K562 (cell line): ENCODE data around the gene ORAI3.

Source experiments
- CBX2 ChIP-seq: fragments of 200-600 bp; sonication (generic); IDR thresholded peaks from one replicate; pipeline ENCODE4 v1.6.1; 2012; ENCODE audit warnings: mild to moderate bottlenecking, low read length, inconsistent platforms; ENCODE audit not compliant: insufficient read depth, poor library complexity, severe bottlenecking
- HNRNPH1 ChIP-seq: fragments of 200-400 bp; formaldehyde crosslinking; optimal IDR thresholded peaks from 2 replicates; pipeline ENCODE3; 2017; ENCODE audit warnings: low read depth, mild to moderate bottlenecking, low read length, moderate library complexity
- POLR2A ChIP-seq: fragments of 450-650 bp; conservative IDR thresholded peaks from 2 replicates; pipeline ENCODE4 v1.6.1; 2016
- SMAD1 ChIP-seq: fragments of 150-350 bp; IDR thresholded peaks from 2 replicates; pipeline ENCODE4 v1.6.1; 2014; ENCODE audit warnings: low read length, low read depth; ENCODE audit not compliant: partially characterized antibody
- ZNF124 ChIP-seq: sonication (generic); formaldehyde crosslinking; IDR thresholded peaks from 2 replicates; pipeline ENCODE4 v1.8.1; 2022; ENCODE audit warnings: missing genetic modification reagents
- TF ChIP-seq, protein P1 (sequence below), 2 experiments: IDR thresholded peaks in 1 of 2; conservative IDR thresholded peaks in 1 of 2; 2 replicates each; pipeline ENCODE4 v1.6.1; 2016; ENCODE audit warnings: low read depth in 2 of 2, mild to moderate bottlenecking in 1 of 2, missing compliant biosample characterization in 1 of 2, missing genetic modification characterization in 1 of 2, moderate library complexity in 1 of 2
- TF ChIP-seq, protein P2 (sequence below), 3 experiments: IDR thresholded peaks in 2 of 3; conservative IDR thresholded peaks in 1 of 3; 2 replicates each; pipeline ENCODE4 v1.5.1; 2011 to 2012; ENCODE audit warnings: low read length in 3 of 3, mild to moderate bottlenecking in 3 of 3, control low read depth in 2 of 3, improper control_type of control experiment in 1 of 3, inconsistent platforms in 1 of 3, low read depth in 1 of 3, mixed read lengths in 1 of 3, moderate library complexity in 1 of 3; ENCODE audit not compliant: insufficient read depth in 2 of 3

DNA sequence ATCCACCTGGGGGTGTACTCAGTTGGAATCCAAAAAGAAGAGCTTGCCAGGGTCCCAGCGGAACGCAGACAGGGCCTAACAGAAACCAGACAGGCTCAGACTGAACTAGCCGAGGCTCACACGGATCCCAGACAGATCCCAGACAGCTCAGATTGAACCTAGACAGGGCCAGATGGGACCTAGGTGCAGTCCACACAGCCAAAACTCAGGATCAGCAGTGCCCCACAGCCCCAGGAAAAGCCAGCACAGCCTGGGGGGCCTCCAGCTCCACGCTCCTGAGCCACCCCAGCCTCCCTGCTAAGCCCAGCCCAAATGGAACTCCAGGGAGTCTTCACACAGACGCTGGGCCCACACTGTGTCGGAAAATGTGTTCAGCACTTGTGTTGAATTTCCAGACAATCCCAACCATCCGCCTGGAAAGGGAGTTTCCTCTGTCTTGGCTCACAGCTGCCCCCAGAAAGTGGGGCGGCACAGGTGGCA lies 54.0 kb downstream of the ORAI3 start:
- no peak for TF ChIP-seq HNRNPH1
- TF ChIP-seq, protein P1, sequence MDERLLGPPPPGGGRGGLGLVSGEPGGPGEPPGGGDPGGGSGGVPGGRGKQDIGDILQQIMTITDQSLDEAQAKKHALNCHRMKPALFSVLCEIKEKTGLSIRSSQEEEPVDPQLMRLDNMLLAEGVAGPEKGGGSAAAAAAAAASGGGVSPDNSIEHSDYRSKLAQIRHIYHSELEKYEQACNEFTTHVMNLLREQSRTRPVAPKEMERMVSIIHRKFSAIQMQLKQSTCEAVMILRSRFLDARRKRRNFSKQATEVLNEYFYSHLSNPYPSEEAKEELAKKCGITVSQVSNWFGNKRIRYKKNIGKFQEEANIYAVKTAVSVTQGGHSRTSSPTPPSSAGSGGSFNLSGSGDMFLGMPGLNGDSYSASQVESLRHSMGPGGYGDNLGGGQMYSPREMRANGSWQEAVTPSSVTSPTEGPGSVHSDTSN (CRISPR knock-in tag; IDR thresholded peaks at IDR 0.05; ENCODE audit: low read depth) = no peak
- TF ChIP-seq, protein P1 (tag; conservative IDR thresholded peaks at IDR 0.05; ENCODE audit: low read depth) = no peak
- TF ChIP-seq CBX2 = no peak
- no peak for TF ChIP-seq ZNF124 (CRISPR knock-in tag)
- no peak for TF ChIP-seq SMAD1
- TF ChIP-seq, protein P2, sequence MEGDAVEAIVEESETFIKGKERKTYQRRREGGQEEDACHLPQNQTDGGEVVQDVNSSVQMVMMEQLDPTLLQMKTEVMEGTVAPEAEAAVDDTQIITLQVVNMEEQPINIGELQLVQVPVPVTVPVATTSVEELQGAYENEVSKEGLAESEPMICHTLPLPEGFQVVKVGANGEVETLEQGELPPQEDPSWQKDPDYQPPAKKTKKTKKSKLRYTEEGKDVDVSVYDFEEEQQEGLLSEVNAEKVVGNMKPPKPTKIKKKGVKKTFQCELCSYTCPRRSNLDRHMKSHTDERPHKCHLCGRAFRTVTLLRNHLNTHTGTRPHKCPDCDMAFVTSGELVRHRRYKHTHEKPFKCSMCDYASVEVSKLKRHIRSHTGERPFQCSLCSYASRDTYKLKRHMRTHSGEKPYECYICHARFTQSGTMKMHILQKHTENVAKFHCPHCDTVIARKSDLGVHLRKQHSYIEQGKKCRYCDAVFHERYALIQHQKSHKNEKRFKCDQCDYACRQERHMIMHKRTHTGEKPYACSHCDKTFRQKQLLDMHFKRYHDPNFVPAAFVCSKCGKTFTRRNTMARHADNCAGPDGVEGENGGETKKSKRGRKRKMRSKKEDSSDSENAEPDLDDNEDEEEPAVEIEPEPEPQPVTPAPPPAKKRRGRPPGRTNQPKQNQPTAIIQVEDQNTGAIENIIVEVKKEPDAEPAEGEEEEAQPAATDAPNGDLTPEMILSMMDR (IDR thresholded peaks at IDR 0.05 in 2 of 3, conservative IDR thresholded peaks at IDR 0.05 in 1 of 3; ENCODE audit: insufficient read depth in 2 of 3, low read depth in 1 of 3, low read length in 3 of 3) = no peak
- TF ChIP-seq POLR2A = no peak
